BE2C (cell line): ENCODE results near the gene HSD17B4.

Experiments used
- DNase-seq: peaks from one replicate; pipeline ENCODE4 v3.0.0-alpha.2; 2020
- H3K27me3 ChIP-seq: fragments of 250-450 bp; sonication (Bioruptor Pico); 2 replicates; pipeline ENCODE4 v1.5.1; 2020; ENCODE audit warnings: mild to moderate bottlenecking
- H3K36me3 ChIP-seq: fragments of 250-450 bp; sonication (Bioruptor Pico); 2 replicates; pipeline ENCODE4 v1.5.1; 2020; ENCODE audit warnings: mild to moderate bottlenecking
- H3K4me1 ChIP-seq: fragments of 250-450 bp; sonication (Bioruptor Pico); 2 replicates; pipeline ENCODE4 v1.5.1; 2020
- H3K4me3 ChIP-seq: 2 replicates; pipeline ENCODE4 v1.5.1; 2011; ENCODE audit warnings: low read depth, low read length
- H3K9me3 ChIP-seq: fragments of 250-450 bp; sonication (Bioruptor Pico); 2 replicates; pipeline ENCODE4 v1.5.1; 2020
- CTCF ChIP-seq: IDR thresholded peaks from 2 replicates; pipeline ENCODE4 v1.5.1; 2012; ENCODE audit warnings: mild to moderate bottlenecking, low read depth, low read length

Gene HSD17B4

GRCh38 chr5:119529811-119530210 lies 77.5 kb downstream of the HSD17B4 start:
- H3K9me3 ChIP-seq: no peaks in the 10 kb centered on the region
- H3K4me1 ChIP-seq: no peaks in the 10 kb centered on the region; the same call in 1 of the 2 replicates
- no peak overlapping the region for H3K4me3 ChIP-seq
- DNase-seq: no peak
- H3K27me3 ChIP-seq: no peaks in the 10 kb centered on the region
- no peak for TF ChIP-seq CTCF
- peaks cover 6% of the 10 kb centered on the region for H3K36me3 ChIP-seq

GRCh38 chr5:119532637-119533036 lies 80.3 kb downstream of the HSD17B4 start:
- no peak for DNase-seq
- TF ChIP-seq CTCF: no peak
- no peaks in the 10 kb centered on the region for H3K4me1 ChIP-seq
- no peaks in the 10 kb centered on the region for H3K9me3 ChIP-seq
- H3K27me3 ChIP-seq: no peaks in the 10 kb centered on the region
- no peak overlapping the region for H3K4me3 ChIP-seq
- peaks cover 3% of the 10 kb centered on the region for H3K36me3 ChIP-seq

- H3K36me3 ChIP-seq: 0 out of 2 replicates have a peak, but pooled peaks cover 6% of the 10 kb centered on the region
- TF ChIP-seq CTCF: no peak
- no peaks in the 10 kb centered on the region for H3K9me3 ChIP-seq
- no peak overlapping the region for H3K4me3 ChIP-seq
- H3K27me3 ChIP-seq: no peaks in the 10 kb centered on the region
- no peaks in the 10 kb centered on the region for H3K4me1 ChIP-seq
- DNase-seq: no peak
These were observed 85.4 kb downstream of the HSD17B4 start for GRCh38 chr5:119537704-119538103.

- Histone ChIP-seq H3K36me3 (0 out of 2 replicates have a peak, but pooled peaks cover 6% of the 10 kb centered on the region), H3K4me1 (no peaks in the 10 kb centered on the region), H3K4me3 (no peak overlapping the region), H3K9me3 (no peaks in the 10 kb centered on the region), H3K27me3 (no peaks in the 10 kb centered on the region)
- TF ChIP-seq CTCF: no peak
- no peak for DNase-seq
These were observed 89.4 kb downstream of the HSD17B4 start for GRCh38 chr5:119541716-119542115.

GRCh38 chr5:119551819-119552218 lies 99.5 kb downstream of the HSD17B4 start:
- no peaks in the 10 kb centered on the region for H3K9me3 ChIP-seq
- no peaks in the 10 kb centered on the region for H3K36me3 ChIP-seq
- no peaks in the 10 kb centered on the region for H3K4me1 ChIP-seq
- no peak for TF ChIP-seq CTCF
- no peak for DNase-seq
- H3K4me3 ChIP-seq: no peak overlapping the region
- H3K27me3 ChIP-seq: no peaks in the 10 kb centered on the region

GRCh38 chr5:119554597-119554996 lies 102.3 kb downstream of the HSD17B4 start:
- no peak for TF ChIP-seq CTCF
- H3K36me3 ChIP-seq: no peaks in the 10 kb centered on the region

More at GRCh38 chr5:119554597-119554996, 102.3 kb downstream of the HSD17B4 start:
- Histone ChIP-seq H3K9me3 (no peaks in the 10 kb centered on the region), H3K27me3 (no peaks in the 10 kb centered on the region), H3K4me3 (no peak overlapping the region), H3K4me1 (no peaks in the 10 kb centered on the region)
- no peak for DNase-seq
